GM12874 (cell line): ENCODE results near the gene PTPRN2.

Experiments used
- TF ChIP-seq, protein P1 (sequence below): IDR thresholded peaks from 2 replicates; pipeline ENCODE4 v1.5.1; 2011; ENCODE audit warnings: low read depth, mild to moderate bottlenecking, control low read depth, low read length, moderate library complexity; ENCODE audit not compliant: insufficient read depth

The PTPRN2 gene

DNA sequence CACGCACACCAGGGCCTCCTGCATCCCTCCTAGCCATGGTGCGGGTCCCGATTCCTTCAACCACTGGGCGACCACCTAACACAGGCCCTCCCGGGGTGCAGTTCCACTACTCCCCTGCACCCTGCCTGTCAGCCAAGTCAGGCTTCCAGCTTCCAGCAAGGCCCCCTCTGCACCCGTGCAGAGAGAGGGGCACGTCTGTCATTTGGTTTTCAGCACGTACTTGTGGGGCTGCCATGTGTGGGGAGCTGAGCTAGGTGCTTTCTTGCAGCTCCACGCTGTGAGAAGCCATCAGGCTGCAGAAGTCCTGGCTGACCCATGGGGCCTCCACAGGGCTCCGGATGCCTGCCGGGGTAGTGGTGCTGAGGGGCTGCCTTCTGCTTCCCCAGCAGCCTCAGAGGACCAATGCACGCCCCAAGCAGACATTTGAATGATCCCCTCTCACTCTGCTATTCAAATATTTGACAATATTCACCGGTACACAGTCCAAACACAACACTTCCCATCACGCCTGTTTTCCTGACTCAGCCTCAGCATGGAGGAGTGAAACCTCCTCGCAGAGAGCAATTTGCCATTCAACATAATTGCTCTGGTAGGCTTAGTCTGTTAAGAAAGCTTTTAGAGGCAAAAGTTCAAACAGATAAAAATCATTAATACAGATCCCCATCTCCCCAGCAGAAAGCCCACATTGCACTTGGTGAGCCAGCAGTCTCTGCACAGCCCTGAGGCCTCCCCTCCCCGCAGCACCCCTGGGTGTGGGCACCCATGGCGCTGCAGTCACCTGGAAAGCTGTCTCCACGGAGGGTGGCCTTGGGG lies 449.9 kb downstream of the PTPRN2 start:
- TF ChIP-seq, protein P1, sequence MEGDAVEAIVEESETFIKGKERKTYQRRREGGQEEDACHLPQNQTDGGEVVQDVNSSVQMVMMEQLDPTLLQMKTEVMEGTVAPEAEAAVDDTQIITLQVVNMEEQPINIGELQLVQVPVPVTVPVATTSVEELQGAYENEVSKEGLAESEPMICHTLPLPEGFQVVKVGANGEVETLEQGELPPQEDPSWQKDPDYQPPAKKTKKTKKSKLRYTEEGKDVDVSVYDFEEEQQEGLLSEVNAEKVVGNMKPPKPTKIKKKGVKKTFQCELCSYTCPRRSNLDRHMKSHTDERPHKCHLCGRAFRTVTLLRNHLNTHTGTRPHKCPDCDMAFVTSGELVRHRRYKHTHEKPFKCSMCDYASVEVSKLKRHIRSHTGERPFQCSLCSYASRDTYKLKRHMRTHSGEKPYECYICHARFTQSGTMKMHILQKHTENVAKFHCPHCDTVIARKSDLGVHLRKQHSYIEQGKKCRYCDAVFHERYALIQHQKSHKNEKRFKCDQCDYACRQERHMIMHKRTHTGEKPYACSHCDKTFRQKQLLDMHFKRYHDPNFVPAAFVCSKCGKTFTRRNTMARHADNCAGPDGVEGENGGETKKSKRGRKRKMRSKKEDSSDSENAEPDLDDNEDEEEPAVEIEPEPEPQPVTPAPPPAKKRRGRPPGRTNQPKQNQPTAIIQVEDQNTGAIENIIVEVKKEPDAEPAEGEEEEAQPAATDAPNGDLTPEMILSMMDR, result no peak

DNA sequence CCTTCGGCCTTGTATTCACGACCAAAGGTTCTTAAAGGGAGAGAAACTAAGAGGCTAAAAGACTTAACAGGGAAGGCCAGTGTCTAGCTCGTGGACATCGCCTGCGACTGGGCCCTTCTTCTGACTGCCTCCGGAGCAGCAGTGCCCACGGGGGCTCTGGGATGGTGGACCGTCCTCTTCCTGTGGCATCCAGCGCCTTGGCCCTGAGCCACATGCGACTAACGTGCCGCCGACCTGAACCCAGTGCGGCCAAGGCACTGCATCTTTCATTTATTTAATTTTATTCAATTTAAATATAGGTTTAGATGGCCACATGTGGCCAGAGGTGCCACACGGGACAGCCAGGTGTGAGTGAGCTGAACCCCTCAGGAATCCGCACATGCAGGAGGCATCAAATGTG lies 451.7 kb downstream of the PTPRN2 start:
- TF ChIP-seq, protein P1, result no peak

- TF ChIP-seq, protein P1, result no peak
Measured at GRCh38 chr7:158134824-158135223, 452.8 kb downstream of the PTPRN2 start.

- TF ChIP-seq, protein P1, result no peak
Measured at GRCh38 chr7:158133515-158134271, 453.9 kb downstream of the PTPRN2 start.

DNA sequence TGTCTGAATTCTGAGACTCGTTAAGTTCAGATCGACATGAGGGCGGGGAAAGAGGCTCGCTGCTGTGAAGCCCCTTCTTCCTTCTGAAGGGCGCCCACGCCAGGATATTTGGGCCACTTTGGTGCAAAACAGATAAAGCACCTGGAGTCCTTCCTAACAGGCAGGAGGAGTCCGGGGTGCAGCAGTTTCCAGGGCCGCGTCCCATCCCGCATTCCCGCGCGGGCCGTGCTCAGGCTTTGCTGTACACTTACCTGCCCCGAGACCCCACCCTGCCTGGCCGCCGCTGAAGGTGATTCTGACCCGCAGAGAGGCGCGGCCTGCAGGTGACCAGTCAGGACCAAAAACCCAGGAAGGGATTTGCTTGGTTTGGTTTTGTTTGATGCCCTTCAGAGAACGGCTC lies 454.6 kb downstream of the PTPRN2 start:
- TF ChIP-seq, protein P1, result no peak

DNA sequence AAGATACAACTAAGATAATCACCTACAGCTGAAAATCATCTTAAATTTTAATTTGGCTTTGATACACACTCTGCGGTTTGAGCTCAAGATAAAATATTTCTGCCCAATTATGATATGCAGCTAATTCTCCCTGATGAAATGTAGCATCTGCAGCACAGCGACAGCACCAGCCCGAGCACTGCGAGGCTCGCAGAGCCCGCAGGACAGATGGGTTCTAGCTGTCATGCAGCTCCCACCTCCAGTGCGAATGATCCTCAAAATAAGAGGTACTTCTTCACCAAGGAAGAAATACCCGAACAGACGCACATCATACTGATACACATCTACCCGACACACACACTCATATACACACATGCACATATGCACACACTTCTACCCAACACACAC lies 457.6 kb downstream of the PTPRN2 start:
- TF ChIP-seq, protein P1, result no peak

- TF ChIP-seq, protein P1, result no peak
Measured at GRCh38 chr7:158129037-158130022, 458.3 kb downstream of the PTPRN2 start.
